SK-N-SH treated with all-trans-retinoic acid at 6 μM for 48 hours (cell line): ENCODE data around the gene COA8.

Experiments
- ESRRG ChIP-seq: fragments of 250-450 bp; sonication (Bioruptor Pico); IDR thresholded peaks from 2 replicates; pipeline ENCODE4 v1.6.1; 2021; ENCODE audit warnings: mild to moderate bottlenecking
- GLIS3 ChIP-seq: fragments of 250-450 bp; sonication (Bioruptor Pico); IDR thresholded peaks from 2 replicates; pipeline ENCODE4 v1.5.0; 2020; ENCODE audit warnings: mild to moderate bottlenecking, moderate library complexity
- ZFP3 ChIP-seq: fragments of 250-450 bp; sonication (Bioruptor Pico); IDR thresholded peaks from 2 replicates; pipeline ENCODE4 v1.5.0; 2020; ENCODE audit warnings: mild to moderate bottlenecking, moderate library complexity
- ZFP30 ChIP-seq: fragments of 450-650 bp; formaldehyde crosslinking; IDR thresholded peaks from 2 replicates; pipeline ENCODE4 v1.5.0; 2022; ENCODE audit warnings: mild to moderate bottlenecking, moderate library complexity
- ZNF565 ChIP-seq: fragments of 450-650 bp; formaldehyde crosslinking; conservative IDR thresholded peaks from 2 replicates; pipeline ENCODE4 v1.5.0; 2020; ENCODE audit warnings: low read depth, mild to moderate bottlenecking, moderate library complexity
- TF ChIP-seq, protein P1 (sequence below): fragments of 250-450 bp; sonication (Bioruptor Pico); IDR thresholded peaks from 2 replicates; pipeline ENCODE4 v1.8.0; 2020; ENCODE audit warnings: mild to moderate bottlenecking, moderate library complexity, borderline replicate concordance
- TF ChIP-seq, protein P2 (sequence below): fragments of 250-450 bp; sonication (Bioruptor Pico); IDR thresholded peaks from 2 replicates; pipeline ENCODE4 v1.5.1; 2020; ENCODE audit warnings: low read depth, mild to moderate bottlenecking, moderate library complexity

DNA sequence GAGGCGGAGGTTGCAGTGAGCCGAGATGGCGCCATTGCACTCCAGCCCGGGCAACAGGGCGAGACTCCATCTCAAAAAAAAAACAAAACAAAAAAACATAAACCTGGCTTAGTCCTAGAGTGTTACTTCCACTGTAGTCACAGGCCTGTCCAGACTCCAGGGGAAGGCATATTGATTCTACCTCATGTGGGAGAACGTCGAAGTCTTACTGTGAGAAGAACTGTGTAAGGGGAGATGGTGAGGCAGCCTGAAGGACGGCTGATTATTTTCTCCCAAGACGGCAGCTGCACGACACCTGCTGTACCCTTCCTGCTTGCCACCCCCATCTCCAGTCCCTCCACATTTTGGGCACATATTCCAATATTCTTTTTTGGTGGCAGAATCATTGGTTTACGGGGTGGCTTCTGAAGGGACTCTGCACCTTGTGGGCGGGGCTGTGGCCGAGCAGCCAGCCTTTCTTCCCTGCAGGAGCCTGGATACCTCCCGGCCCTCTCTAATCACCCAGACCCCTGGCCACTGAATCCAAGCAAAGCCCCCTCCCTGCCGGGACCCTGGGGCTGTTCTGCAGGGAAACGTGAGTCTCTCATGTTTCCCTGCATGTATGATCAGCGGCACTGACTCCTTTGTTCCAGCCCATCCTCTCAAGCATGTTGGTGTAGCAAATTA lies 54.0 kb downstream of the COA8 start:
- TF ChIP-seq ESRRG (CRISPR knock-in tag), result no peak
- no peak for TF ChIP-seq ZFP30
- no peak for TF ChIP-seq GLIS3
- no peak for TF ChIP-seq ZNF565 (CRISPR knock-in tag)
- TF ChIP-seq, protein P1, sequence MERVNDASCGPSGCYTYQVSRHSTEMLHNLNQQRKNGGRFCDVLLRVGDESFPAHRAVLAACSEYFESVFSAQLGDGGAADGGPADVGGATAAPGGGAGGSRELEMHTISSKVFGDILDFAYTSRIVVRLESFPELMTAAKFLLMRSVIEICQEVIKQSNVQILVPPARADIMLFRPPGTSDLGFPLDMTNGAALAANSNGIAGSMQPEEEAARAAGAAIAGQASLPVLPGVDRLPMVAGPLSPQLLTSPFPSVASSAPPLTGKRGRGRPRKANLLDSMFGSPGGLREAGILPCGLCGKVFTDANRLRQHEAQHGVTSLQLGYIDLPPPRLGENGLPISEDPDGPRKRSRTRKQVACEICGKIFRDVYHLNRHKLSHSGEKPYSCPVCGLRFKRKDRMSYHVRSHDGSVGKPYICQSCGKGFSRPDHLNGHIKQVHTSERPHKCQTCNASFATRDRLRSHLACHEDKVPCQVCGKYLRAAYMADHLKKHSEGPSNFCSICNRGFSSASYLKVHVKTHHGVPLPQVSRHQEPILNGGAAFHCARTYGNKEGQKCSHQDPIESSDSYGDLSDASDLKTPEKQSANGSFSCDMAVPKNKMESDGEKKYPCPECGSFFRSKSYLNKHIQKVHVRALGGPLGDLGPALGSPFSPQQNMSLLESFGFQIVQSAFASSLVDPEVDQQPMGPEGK (CRISPR knock-in tag), result no peak
- TF ChIP-seq ZFP3 (CRISPR knock-in tag), result no peak
- TF ChIP-seq, protein P2, sequence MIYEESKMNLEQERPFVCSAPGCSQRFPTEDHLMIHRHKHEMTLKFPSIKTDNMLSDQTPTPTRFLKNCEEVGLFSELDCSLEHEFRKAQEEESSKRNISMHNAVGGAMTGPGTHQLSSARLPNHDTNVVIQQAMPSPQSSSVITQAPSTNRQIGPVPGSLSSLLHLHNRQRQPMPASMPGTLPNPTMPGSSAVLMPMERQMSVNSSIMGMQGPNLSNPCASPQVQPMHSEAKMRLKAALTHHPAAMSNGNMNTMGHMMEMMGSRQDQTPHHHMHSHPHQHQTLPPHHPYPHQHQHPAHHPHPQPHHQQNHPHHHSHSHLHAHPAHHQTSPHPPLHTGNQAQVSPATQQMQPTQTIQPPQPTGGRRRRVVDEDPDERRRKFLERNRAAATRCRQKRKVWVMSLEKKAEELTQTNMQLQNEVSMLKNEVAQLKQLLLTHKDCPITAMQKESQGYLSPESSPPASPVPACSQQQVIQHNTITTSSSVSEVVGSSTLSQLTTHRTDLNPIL, result no peak
